A549 treated with Hydrocortisone at 1 μM for 4 hours (cell line): ENCODE data around the gene TAS2R1. TPM values are rescaled to one million over a fixed set of nuclear protein-coding genes. Genes with fewer than 3 reads are reported as not detected.

Source experiments
- total RNA-seq: library from RNA; stranded (reverse); fragments of 200-300 nt; extraction: Qiagen RNA extraction; gene quantifications from 5 replicates; pipeline ENCODE4 v1.2.3, GENCODE V29; 2022

TAS2R1 gene, protein sequence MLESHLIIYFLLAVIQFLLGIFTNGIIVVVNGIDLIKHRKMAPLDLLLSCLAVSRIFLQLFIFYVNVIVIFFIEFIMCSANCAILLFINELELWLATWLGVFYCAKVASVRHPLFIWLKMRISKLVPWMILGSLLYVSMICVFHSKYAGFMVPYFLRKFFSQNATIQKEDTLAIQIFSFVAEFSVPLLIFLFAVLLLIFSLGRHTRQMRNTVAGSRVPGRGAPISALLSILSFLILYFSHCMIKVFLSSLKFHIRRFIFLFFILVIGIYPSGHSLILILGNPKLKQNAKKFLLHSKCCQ
- not detected in 5 replicates for total RNA-seq

DNA sequence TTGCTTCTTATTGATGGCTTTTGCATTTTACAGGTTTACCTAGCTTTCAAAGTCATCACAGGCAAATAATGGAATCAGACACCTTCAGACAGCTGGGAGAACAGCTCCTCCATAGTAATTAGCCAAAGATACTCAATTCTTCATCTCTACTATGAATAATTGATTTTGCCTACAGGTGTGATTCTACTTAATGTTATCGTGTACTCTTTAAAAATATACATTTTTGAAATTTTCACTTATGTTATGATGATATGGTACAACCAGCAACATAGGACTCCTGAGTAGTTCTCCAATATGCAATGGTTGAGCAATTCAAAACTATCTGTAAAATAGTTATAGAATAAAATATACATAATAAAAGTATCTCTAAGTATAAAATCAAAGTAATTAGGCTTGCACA, at the start of gene TAS2R1:
TSS of gene TAS2R1 (minus strand) at position 101 of the 400 bp plus-strand sequence. CDS start 319 bp downstream, outside the sequence.

Other genes with a start within 250 kb of the TAS2R1 start
- 0.01 TPM in 1 of 5 replicates, not detected in the others for gene SEMA5A, start 84.3 kb downstream of the TAS2R1 start, total RNA-seq